Neuronal stem cell (in vitro differentiated cells): ENCODE results near the gene DGKB.

Experiments
- DNase-seq: peaks from one replicate; pipeline ENCODE4 v3.0.0-alpha.2; 2013; ENCODE audit warnings: low spot score
- H2AFZ ChIP-seq: one replicate; pipeline ENCODE4 v1.6.1; 2013; ENCODE audit warnings: mild to moderate bottlenecking, low read length, inconsistent platforms
- H2AK5ac ChIP-seq: 2 replicates; pipeline ENCODE4 v1.6.1; 2013; ENCODE audit warnings: low read depth, mild to moderate bottlenecking, inconsistent platforms, low read length, moderate library complexity, mixed read lengths
- H2BK120ac ChIP-seq: 2 replicates; pipeline ENCODE4 v1.6.1; 2013; ENCODE audit warnings: low read depth, mild to moderate bottlenecking, inconsistent platforms, low read length, moderate library complexity, mixed read lengths
- H2BK12ac ChIP-seq: one replicate; pipeline ENCODE4 v1.6.1; 2013; ENCODE audit warnings: low read length, inconsistent platforms
- H2BK15ac ChIP-seq: 2 replicates; pipeline ENCODE4 v1.6.1; 2013; ENCODE audit warnings: mild to moderate bottlenecking, low read length, inconsistent platforms, mixed read lengths
- H2BK5ac ChIP-seq: one replicate; pipeline ENCODE4 v1.6.1; 2013; ENCODE audit warnings: inconsistent platforms, mild to moderate bottlenecking, low read length, moderate library complexity
- H3K14ac ChIP-seq: one replicate; pipeline ENCODE4 v1.6.1; 2013; ENCODE audit warnings: low read length, inconsistent platforms
- H3K18ac ChIP-seq: 2 replicates; pipeline ENCODE4 v1.6.1; 2013; ENCODE audit warnings: low read length, inconsistent platforms
- H3K23ac ChIP-seq: 2 replicates; pipeline ENCODE4 v1.6.1; 2013; ENCODE audit warnings: low read depth, mild to moderate bottlenecking, mixed read lengths, low read length, inconsistent platforms; ENCODE audit not compliant: poor library complexity
- H3K27ac ChIP-seq: replicated peaks from 3 replicates; pipeline ENCODE4 v1.5.1; 2013; ENCODE audit warnings: low read length, inconsistent platforms
- H3K27me3 ChIP-seq, 3 experiments: 2 replicates each; pipeline ENCODE4 v1.6.1; 2013; ENCODE audit warnings: low read length in 3 of 3, mild to moderate bottlenecking in 2 of 3, inconsistent platforms in 1 of 3, low read depth in 1 of 3, mixed read lengths in 1 of 3, moderate library complexity in 1 of 3; ENCODE audit not compliant: control insufficient read depth in 3 of 3, insufficient read depth in 3 of 3
- H3K36me3 ChIP-seq, 2 donors: replicated peaks in 1 of 2; 2 replicates each; pipeline ENCODE4 v1.6.1; 2013; ENCODE audit warnings: low read length in 2 of 2; ENCODE audit not compliant: control insufficient read depth in 2 of 2, insufficient read depth in 2 of 2
- H3K4ac ChIP-seq: 2 replicates; pipeline ENCODE4 v1.6.1; 2013; ENCODE audit warnings: inconsistent platforms, mild to moderate bottlenecking, low read length, moderate library complexity
- H3K4me1 ChIP-seq, 2 donors: 1 replicate in 1 of 2; 2 replicates in 1 of 2; pipeline ENCODE4 v1.6.1; 2013; ENCODE audit warnings: low read length in 2 of 2, low read depth in 1 of 2; ENCODE audit not compliant: control insufficient read depth in 2 of 2, insufficient read depth in 1 of 2
- H3K4me2 ChIP-seq: one replicate; pipeline ENCODE4 v1.6.1; 2013; ENCODE audit warnings: mild to moderate bottlenecking, low read length, inconsistent platforms; ENCODE audit not compliant: insufficient read depth, poor library complexity, severe bottlenecking
- H3K4me3 ChIP-seq, 2 donors: 2 replicates each; pipeline ENCODE4 v1.5.1; 2013; ENCODE audit warnings: low read length in 2 of 2, mild to moderate bottlenecking in 2 of 2, inconsistent platforms in 1 of 2, moderate library complexity in 1 of 2
- H3K79me1 ChIP-seq: one replicate; pipeline ENCODE4 v1.6.1; 2013; ENCODE audit warnings: low read depth, mild to moderate bottlenecking, inconsistent platforms, low read length, moderate library complexity
- H3K9ac ChIP-seq: one replicate; pipeline ENCODE4 v1.6.1; 2013; ENCODE audit warnings: mild to moderate bottlenecking, low read depth, low read length, inconsistent platforms; ENCODE audit not compliant: poor library complexity
- H3K9me3 ChIP-seq, 2 donors: replicated peaks in 1 of 2; 2 replicates each; pipeline versions ENCODE3 to v1.6.1; 2013; ENCODE audit warnings: low read length in 2 of 2, mild to moderate bottlenecking in 2 of 2, inconsistent platforms in 1 of 2, low read depth in 1 of 2, mixed read lengths in 1 of 2, moderate library complexity in 1 of 2; ENCODE audit not compliant: control insufficient read depth in 2 of 2, insufficient read depth in 1 of 2
- H4K8ac ChIP-seq: one replicate; pipeline ENCODE4 v1.6.1; 2013; ENCODE audit warnings: low read depth, mild to moderate bottlenecking, inconsistent platforms, low read length, moderate library complexity
- H4K91ac ChIP-seq: one replicate; pipeline ENCODE4 v1.6.1; 2013; ENCODE audit warnings: low read length, low read depth, mild to moderate bottlenecking, inconsistent platforms; ENCODE audit not compliant: poor library complexity
- WGBS, 2 donors: extraction: QIAGEN DNeasy Blood & Tissue Kit; methylation state at CpG; one replicate each; pipeline ENCODE4 v1.1.7; 2013; ENCODE audit warnings: missing lambda C conversion rate in 2 of 2, mixed read lengths in 1 of 2; ENCODE audit not compliant: insufficient read length in 2 of 2, insufficient replicate concordance in 1 of 2; ENCODE audit errors: extremely low coverage in 2 of 2; 5-methylcytosine and 5-hydroxymethylcytosine counted together

DGKB gene

DNA sequence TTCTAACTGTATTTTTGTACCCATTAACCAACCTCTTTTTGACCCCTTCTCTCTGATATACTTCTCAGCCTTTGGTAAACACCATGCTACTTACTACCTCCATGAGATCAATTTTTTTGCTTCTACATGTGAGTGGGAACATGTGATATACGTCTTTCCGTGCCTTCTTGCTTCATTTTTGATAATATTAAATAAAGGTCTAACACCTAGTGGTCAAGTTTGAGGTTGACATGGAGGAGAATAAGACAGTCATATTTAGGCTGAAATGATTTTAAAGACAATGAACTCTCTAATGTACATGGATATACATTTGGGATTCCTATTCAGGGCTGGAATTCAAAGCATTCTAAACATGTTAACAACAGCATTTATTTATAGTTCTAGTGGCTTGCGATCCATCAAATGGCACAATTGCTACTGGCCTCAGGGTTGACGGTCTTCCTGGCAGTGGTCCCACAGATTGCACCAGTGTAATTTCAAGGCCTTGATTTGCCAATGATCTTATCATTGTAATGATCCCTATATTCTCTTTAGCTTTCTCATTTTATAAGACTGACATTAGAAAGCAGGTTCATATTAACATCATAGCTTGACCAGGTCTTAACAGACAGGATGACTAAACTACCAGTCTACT is 597.2 kb downstream of the DGKB start:
- no peak for DNase-seq
- Histone ChIP-seq H3K4ac (no peak overlapping the region), H3K14ac (no peak overlapping the region), H3K23ac (no peak overlapping the region), H3K36me3 (no peaks in the 10 kb centered on the region), H2BK120ac (no peak overlapping the region), H3K4me2 (no peak overlapping the region), H3K4me1 (peaks cover 0 to 3% of the 10 kb centered on the region in 2 donors), H3K27ac (no peak overlapping the region), H2BK12ac (no peak overlapping the region), H2AK5ac (no peak overlapping the region), H3K4me3 (no peak overlapping the region), H3K9ac (no peak overlapping the region), H3K18ac (no peak overlapping the region), H4K8ac (no peak overlapping the region), H2AFZ (no peak overlapping the region), H2BK5ac (no peak overlapping the region), H3K27me3 (no peaks in the 10 kb centered on the region), H4K91ac (no peak overlapping the region), H3K9me3 (no peaks in the 10 kb centered on the region), H2BK15ac (no peak overlapping the region), H3K79me1 (no peaks in the 10 kb centered on the region)
- WGBS, 2 donors: no CpG with 5 or more reads among the region's 4 CpGs

DNA sequence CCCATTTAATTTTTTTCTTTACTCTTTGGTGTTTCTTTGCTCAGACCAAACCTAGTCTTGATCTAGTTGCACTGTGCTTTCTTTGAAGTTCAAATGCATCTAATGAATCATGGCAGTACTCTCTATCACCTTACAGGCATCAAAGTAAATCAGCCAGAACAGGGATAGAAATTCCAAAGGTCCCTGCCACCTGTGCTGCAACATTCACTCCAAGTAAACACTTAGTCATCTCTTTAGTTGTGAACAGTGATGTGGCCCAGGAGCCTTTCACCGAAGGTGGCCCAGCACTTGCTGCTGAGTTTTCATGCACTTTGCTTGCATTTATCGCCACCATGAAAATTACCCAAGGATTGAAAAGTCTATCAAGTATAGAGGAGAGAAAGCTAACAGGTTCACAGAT is 599.0 kb downstream of the DGKB start:
- Histone ChIP-seq H3K9me3 (no peaks in the 10 kb centered on the region), H3K4me3 (no peak overlapping the region), H3K14ac (no peak overlapping the region), H2AK5ac (no peak overlapping the region), H2AFZ (no peak overlapping the region), H3K18ac (no peak overlapping the region), H3K36me3 (no peaks in the 10 kb centered on the region), H3K4me1 (no peaks in the 10 kb centered on the region), H2BK120ac (no peak overlapping the region), H2BK15ac (no peak overlapping the region), H3K79me1 (no peaks in the 10 kb centered on the region), H3K27me3 (no peaks in the 10 kb centered on the region), H4K8ac (no peak overlapping the region), H3K4ac (no peak overlapping the region), H4K91ac (no peak overlapping the region), H3K27ac (no peak overlapping the region), H2BK12ac (no peak overlapping the region), H3K23ac (no peak overlapping the region), H3K4me2 (no peak overlapping the region), H2BK5ac (no peak overlapping the region), H3K9ac (no peak overlapping the region)
- DNase-seq: no peak
- no CpG with 5 or more reads among the region's 2 CpGs for WGBS, 2 donors

DNA sequence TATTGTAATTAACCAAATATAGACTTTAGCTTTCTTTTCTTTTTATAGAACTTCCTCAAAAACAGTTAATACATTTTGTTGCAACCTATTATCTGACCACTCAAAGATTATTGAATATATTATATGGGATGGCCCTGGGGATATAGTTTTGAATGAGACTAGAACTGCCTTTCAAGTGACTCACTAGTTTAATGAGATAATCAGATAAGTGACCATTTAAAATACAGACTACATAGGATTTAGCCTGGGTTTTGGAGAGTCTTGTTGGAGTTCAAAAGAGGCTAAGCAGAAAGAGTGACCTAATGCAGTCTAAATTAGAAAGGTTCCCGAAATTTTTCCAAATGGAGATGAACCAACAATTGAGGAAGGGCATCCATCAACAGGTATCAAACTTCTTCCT is 607.9 kb downstream of the DGKB start:
- Histone ChIP-seq H2BK120ac (no peak overlapping the region), H3K23ac (no peak overlapping the region), H3K9me3 (no peaks in the 10 kb centered on the region), H2AFZ (no peak overlapping the region), H3K27ac (no peak overlapping the region), H2AK5ac (no peak overlapping the region), H2BK5ac (no peak overlapping the region), H3K14ac (no peak overlapping the region), H2BK12ac (no peak overlapping the region), H3K79me1 (no peaks in the 10 kb centered on the region), H3K18ac (no peak overlapping the region), H3K4me3 (no peak overlapping the region), H2BK15ac (no peak overlapping the region), H3K36me3 (no peaks in the 10 kb centered on the region), H3K9ac (no peak overlapping the region), H3K4me2 (no peak overlapping the region), H4K8ac (no peak overlapping the region), H3K4me1 (no peaks in the 10 kb centered on the region), H3K4ac (no peak overlapping the region), H3K27me3 (no peaks in the 10 kb centered on the region), H4K91ac (no peak overlapping the region)
- no peak for DNase-seq
- no CpG with 5 or more reads among the region's 1 CpG for WGBS, 2 donors

DNA sequence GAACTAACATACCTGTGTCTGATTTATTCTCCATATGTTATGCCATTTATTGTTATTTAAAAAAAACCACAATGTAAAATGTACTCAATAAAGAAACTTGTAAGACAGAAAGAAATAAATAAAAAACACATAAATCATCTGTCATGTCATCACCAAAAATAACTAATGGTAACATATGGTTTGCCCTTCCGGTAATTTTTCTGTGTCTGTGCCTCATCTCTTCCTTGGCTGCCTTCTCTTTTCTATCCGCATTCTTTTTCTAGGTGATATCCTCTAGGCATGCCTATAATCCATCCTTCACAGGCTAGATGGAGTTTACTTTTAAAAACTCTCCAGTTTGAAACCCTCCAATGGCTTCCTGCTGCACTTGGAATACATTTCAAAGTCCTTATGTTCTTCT is 609.1 kb downstream of the DGKB start:
- Histone ChIP-seq H3K4me2 (no peak overlapping the region), H2BK120ac (no peak overlapping the region), H3K36me3 (no peaks in the 10 kb centered on the region), H4K91ac (no peak overlapping the region), H3K4ac (no peak overlapping the region), H3K14ac (no peak overlapping the region), H2BK12ac (no peak overlapping the region), H4K8ac (no peak overlapping the region), H2AFZ (no peak overlapping the region), H3K9ac (no peak overlapping the region), H3K79me1 (no peaks in the 10 kb centered on the region), H3K27ac (no peak overlapping the region), H2AK5ac (no peak overlapping the region), H2BK15ac (no peak overlapping the region), H2BK5ac (no peak overlapping the region), H3K27me3 (no peaks in the 10 kb centered on the region), H3K4me1 (no peaks in the 10 kb centered on the region), H3K9me3 (no peaks in the 10 kb centered on the region), H3K4me3 (no peak overlapping the region), H3K23ac (no peak overlapping the region), H3K18ac (no peak overlapping the region)
- WGBS, 2 donors: no CpG with 5 or more reads among the region's 2 CpGs
- no peak for DNase-seq
